Stimulated activated CD4-positive, alpha-beta T cell treated with anti-CD3 and anti-CD28 coated beads, Interleukin-12 subunit alpha, Interleukin-12 subunit beta, amount 100 ng/mL, for 24 hours (primary cell): ENCODE measurements around the gene TGM6.
"Not testable (repeated sequence)": the region's sequence is repeated elsewhere in the genome, so short reads cannot be mapped to it uniquely, and the experiment has no call there.

Experiments
- DNase-seq, 2 experiments: peaks; one replicate each; pipeline ENCODE4 v3.0.0-alpha.2; 2020; ENCODE audit warnings: low read depth in 2 of 2

Gene TGM6

GRCh38 chr20:2398449-2398848 lies 17.7 kb downstream of the TGM6 start:
- no peak for DNase-seq

DNA sequence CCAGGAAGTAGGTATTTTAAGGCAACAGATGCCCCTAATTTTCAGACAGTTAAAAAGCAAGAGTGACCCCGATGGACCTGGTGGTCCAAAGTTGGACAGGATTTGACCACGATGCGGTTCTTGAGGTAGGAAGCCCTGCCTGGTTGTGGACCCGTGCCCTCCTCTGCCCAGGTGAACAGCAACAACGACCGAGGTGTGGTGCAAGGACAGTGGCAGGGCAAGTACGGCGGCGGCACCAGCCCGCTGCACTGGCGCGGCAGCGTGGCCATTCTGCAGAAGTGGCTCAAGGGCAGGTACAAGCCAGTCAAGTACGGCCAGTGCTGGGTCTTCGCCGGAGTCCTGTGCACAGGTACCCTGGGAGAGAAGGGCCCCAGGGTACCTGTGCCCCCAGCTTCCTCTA lies 18.7 kb downstream of the TGM6 start:
- no peak for DNase-seq

DNA sequence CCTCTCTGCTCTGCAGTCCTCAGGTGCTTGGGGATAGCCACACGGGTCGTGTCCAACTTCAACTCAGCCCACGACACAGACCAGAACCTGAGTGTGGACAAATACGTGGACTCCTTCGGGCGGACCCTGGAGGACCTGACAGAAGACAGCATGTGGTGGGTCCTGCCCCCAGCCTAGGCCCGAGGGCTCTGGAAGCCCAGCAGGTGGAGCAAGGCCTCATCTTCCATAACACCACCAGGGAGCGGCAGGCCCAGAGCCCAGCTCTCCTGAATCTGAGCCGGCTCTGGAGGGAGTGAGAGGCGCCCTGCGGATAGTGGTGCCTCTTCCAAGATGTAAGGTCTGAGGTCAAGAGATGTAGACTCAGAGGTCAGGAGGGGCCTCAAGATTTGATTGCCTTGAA lies 19.6 kb downstream of the TGM6 start:
- no peak for DNase-seq

GRCh38 chr20:2401527-2401926 lies 20.8 kb downstream of the TGM6 start:
- no peak for DNase-seq

DNA sequence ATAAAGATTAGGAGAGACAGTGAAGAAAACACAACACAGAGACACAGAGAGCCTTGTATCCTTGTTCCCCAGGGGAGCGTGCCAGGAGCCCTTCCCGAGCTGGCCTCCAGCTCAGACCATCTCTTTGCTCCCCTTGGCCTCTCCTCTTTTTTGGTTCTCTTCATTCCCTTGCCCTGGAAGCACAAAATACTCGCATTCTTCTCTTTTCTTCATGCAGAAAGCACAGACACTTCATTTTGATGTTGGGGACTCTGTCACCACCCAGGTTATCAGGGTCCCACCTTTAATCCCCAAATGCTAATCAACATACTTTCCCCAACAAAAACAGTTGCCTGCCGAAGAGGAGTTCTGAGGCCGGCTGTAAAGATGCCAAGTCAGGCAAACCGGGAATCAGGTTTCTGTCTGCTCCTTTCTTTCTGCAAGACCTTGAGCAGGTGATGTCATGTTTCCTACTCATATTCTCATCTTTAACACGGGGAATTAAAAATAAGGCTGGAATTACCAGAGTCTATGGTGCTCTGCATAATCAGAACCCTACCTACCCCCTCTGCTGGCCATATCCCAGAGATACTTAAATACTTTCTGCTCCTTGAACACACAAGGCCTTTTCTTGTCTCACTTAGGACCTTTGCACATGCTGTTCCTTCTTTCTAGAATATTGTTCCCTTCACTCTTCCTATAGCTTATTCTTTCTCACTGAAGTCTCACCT lies 21.7 kb downstream of the TGM6 start:
- no peak for DNase-seq

- no peak for DNase-seq
Observed at GRCh38 chr20:2403291-2404052, 22.8 kb downstream of the TGM6 start.

DNA sequence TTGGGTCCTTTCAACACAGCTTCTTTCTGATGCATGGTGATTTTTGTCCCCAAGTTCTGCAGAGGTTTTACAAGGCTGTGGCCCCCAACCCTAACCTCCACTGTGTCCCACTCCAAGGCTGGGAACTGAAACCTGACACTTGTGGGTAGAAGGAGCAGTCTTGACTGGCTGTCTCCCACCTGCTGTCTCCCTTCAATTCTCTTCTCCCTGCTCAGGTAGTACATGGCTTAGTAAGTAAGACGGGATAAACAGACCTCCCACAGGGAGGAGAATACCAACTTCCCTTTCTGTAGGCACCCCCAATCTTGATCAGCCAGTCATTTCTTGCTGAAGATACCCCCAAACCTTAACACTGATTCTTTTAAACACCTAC lies 25.0 kb downstream of the TGM6 start:
- DNase-seq, result no peak

DNA sequence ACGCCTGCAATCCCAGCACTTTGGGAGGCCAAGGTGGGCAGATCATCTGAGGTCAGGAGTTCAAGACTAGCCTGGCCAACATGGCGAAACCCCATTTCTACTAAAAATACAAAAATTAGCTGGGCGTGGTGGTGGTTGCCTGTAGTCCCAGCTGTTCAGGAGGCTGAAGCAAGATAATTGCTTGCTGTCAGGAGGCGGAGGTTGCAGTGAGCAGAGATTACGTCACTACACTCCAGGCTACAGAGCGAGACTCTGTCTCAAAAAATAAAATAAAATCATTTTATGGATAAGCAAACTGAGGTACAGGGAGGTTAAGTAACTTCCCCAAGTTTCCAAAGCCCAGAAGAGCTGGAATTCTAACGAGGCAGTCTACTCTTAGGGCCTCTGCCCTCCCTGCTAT lies 26.7 kb downstream of the TGM6 start:
- not testable (repeated sequence) for DNase-seq

DNA sequence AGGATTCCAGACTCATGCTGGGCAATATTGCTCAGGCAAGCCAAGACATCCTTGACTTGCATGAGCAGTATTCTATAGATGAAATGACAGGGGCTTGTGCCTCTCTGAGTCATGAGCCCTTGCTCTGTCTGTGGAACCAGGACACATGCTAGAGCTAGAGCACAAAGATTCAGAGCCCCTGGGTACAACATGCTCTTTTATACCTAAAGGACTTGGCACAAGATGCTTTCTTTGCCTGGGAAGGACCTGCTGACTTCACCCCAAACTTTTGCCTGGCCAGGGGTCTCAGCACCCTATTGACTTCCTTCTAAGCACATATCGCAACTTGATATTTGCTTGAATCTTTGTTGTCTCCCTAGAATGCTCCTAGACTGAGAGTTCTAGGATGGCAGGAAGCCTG lies 27.4 kb downstream of the TGM6 start:
- no peak for DNase-seq

DNA sequence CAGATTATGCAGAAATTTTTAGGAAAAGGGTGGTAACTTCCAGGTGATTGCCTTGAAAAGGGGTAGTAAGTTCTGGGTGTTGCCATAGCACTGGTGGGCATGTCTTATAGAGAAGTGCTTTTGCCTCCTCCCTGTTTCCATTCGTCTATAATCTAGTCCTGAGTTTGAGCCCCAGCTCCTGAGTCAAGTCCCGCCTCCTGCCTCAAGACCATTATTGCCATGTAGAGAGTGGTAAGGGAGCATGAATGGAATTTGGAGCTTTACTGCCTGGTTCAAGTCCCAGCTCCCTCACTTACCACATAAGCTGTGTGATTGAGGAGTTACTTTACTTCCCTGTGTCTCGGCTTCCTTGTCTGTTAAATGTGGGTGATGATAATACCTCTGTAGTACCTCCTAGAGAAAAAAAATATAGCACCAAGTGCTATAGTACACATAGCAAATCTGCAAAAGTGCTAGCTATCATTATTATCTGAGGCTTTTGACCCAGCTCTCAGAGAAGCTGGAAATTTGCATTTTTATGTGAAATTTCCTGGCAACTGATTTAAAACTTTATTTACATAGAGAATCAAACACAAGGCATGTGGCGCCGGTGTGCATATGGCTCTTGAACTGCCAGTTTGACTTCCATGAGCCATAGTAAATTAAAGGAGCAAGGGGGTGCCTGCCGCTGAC lies 36.0 kb downstream of the TGM6 start:
- DNase-seq, result no peak

DNA sequence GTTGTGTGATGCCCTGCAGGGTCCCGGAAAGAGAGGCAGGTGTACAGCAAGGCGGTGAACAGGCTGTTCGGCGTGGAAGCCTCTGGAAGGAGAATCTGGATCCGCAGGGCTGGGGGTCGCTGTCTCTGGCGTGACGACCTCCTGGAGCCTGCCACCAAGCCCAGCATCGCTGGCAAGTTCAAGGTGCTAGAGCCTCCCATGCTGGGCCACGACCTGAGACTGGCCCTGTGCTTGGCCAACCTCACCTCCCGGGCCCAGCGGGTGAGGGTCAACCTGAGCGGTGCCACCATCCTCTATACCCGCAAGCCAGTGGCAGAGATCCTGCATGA lies 36.5 kb downstream of the TGM6 start:
- no peak for DNase-seq

GRCh38 chr20:2418388-2418787 lies 37.7 kb downstream of the TGM6 start:
- no peak for DNase-seq

- no peak for DNase-seq
Observed at GRCh38 chr20:2420510-2420909, 39.8 kb downstream of the TGM6 start.

DNA sequence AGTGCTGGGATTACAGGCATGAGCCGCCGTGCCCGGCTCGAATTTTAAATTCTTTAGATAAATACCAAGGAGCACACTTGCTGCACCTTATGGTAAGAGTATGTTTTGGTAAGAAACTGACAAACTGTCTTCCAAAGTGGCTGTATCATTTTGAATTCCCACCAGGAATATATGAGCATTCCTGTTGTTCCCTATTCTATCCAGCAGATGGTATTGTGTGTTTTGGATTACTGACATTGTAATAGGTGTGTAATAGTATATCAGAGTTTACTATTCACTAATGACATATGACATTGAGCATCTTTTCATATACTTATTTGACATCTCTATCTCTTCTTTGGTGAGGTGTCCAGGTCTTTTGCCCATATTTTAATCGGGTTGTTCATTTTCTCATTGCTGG lies 40.5 kb downstream of the TGM6 start:
- DNase-seq, result no peak

- no peak for DNase-seq
Observed at GRCh38 chr20:2429051-2429450, 48.4 kb downstream of the TGM6 start.

- DNase-seq, result no peak
Observed at GRCh38 chr20:2430538-2430937, 49.8 kb downstream of the TGM6 start.

- DNase-seq, result no peak
Observed at GRCh38 chr20:2431185-2431584, 50.5 kb downstream of the TGM6 start.

GRCh38 chr20:2446845-2447244 lies 66.1 kb downstream of the TGM6 start:
- no peak for DNase-seq

GRCh38 chr20:2449386-2449785 lies 68.7 kb downstream of the TGM6 start:
- no peak for DNase-seq

- DNase-seq, result no peak
Observed at GRCh38 chr20:2451422-2451821, 70.7 kb downstream of the TGM6 start.

DNA sequence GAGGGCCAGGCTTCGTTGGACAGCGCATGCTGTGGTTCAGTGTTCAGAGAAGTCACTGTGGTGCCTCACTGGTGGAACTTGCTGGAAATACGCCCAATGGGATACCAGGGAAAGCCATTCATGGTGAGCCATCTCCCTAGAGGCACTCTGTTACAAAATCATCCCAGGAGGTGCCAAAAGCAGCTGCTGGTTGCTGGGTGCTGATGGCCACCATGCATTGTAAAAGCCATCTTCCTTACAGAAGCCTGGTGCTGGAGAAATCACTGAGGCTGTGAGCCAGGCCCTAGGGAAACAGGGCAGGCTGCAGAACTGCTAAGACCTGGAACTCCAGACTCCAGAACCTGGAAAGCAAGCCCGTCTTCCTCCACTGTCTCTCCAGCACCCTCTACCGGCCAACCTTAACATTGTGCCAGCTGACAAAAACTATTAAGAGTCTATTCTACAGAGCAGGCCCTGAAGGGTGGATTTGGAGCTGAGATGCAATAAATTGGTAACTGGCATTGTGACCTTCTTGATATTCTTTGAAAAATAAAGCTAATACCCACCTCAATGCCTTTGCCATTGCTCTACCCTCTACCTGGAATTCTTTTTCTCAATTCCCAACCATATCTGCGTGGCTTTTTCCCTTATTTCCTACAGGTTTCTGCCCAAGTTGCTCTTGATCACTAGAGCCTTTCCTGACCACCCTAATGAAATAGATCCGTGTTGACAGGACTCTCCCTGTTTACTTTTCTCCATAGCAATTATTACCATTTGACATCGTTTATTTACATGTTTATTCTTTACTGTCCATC lies 71.4 kb downstream of the TGM6 start:
- DNase-seq, result peak; percentile 30 to 71

DNA sequence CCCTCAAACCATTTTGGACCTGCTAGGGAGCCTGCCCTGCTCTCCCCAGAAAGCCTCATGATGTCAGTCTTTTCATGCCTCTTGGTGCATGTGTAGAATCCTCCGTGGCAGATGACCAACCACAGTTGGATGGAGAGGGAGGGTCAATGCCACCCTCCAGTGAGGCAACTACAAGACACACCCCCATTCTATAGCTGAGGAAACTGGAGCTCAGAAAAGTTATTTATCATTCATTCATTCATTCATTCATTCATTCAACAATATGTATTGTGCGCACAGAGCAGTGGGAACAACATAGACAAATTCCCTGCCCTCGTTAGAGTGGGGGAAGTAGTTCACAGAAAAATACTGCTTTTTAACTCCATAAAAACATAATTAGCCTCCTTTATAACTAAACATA lies 73.1 kb downstream of the TGM6 start:
- no peak for DNase-seq
